ENCODE data around the gene SLC35G6.
"Not testable (repeated sequence)": the region's sequence is repeated elsewhere in the genome, so short reads cannot be mapped to it uniquely, and the experiment has no call there.

SLC35G6 gene

GRCh38 chr17:7460850-7461660, 20.2 kb upstream of the SLC35G6 start:
- DNase-seq, result no peak

- no peak for DNase-seq
Measured at GRCh38 chr17:7462474-7463371, 18.5 kb upstream of the SLC35G6 start.

GRCh38 chr17:7463372-7463846, 17.8 kb upstream of the SLC35G6 start:
- no peak for DNase-seq

- DNase-seq, result no peak
Measured at GRCh38 chr17:7464081-7464480, 17.2 kb upstream of the SLC35G6 start.

- no peak for DNase-seq
Measured at GRCh38 chr17:7465597-7466275, 15.5 kb upstream of the SLC35G6 start.

- no peak for DNase-seq
Measured at GRCh38 chr17:7466318-7466638, 15.0 kb upstream of the SLC35G6 start.

GRCh38 chr17:7466639-7467341, 14.5 kb upstream of the SLC35G6 start:
- no peak for DNase-seq

GRCh38 chr17:7467498-7467897, 13.7 kb upstream of the SLC35G6 start:
- no peak for DNase-seq

- no peak for DNase-seq
Measured at GRCh38 chr17:7468290-7468689, 13.0 kb upstream of the SLC35G6 start.

- DNase-seq, result no peak
Measured at GRCh38 chr17:7468804-7469389, 12.3 kb upstream of the SLC35G6 start.

GRCh38 chr17:7469843-7470242, 11.4 kb upstream of the SLC35G6 start:
- DNase-seq, result not testable (repeated sequence)

GRCh38 chr17:7470457-7470973, 10.7 kb upstream of the SLC35G6 start:
- DNase-seq, result not testable (repeated sequence)

GRCh38 chr17:7471729-7472128, 9.5 kb upstream of the SLC35G6 start:
- DNase-seq, result no peak

- not testable (repeated sequence) for DNase-seq
Measured at GRCh38 chr17:7474767-7475166, 6.5 kb upstream of the SLC35G6 start.

GRCh38 chr17:7475764-7476422, 5.4 kb upstream of the SLC35G6 start:
- no peak for DNase-seq

GRCh38 chr17:7476494-7476893, 4.8 kb upstream of the SLC35G6 start:
- no peak for DNase-seq

GRCh38 chr17:7476951-7477350, 4.3 kb upstream of the SLC35G6 start:
- no peak for DNase-seq

GRCh38 chr17:7477392-7478275, 3.6 kb upstream of the SLC35G6 start:
- DNase-seq, result peak; percentile 40

- DNase-seq, result peak; percentile 77
Measured at GRCh38 chr17:7478276-7479212, 2.7 kb upstream of the SLC35G6 start.
